Stimulated activated CD4-positive, alpha-beta T cell treated with anti-CD3 and anti-CD28 coated beads, TNF-alpha, amount 100 ng/mL, for 1 hour (primary cell): ENCODE measurements around the gene RNASE7.

Experiments used
- DNase-seq, 3 donors: peaks; one replicate each; pipeline ENCODE4 v3.0.0-alpha.2; 2020; ENCODE audit warnings: low read depth in 3 of 3, low spot score in 1 of 3

Gene RNASE7

GRCh38 chr14:21042918-21043317 lies 756 bp downstream of the RNASE7 start:
- no peak for DNase-seq

GRCh38 chr14:21043387-21043973 lies 1.3 kb downstream of the RNASE7 start:
- DNase-seq, result no peak

DNA sequence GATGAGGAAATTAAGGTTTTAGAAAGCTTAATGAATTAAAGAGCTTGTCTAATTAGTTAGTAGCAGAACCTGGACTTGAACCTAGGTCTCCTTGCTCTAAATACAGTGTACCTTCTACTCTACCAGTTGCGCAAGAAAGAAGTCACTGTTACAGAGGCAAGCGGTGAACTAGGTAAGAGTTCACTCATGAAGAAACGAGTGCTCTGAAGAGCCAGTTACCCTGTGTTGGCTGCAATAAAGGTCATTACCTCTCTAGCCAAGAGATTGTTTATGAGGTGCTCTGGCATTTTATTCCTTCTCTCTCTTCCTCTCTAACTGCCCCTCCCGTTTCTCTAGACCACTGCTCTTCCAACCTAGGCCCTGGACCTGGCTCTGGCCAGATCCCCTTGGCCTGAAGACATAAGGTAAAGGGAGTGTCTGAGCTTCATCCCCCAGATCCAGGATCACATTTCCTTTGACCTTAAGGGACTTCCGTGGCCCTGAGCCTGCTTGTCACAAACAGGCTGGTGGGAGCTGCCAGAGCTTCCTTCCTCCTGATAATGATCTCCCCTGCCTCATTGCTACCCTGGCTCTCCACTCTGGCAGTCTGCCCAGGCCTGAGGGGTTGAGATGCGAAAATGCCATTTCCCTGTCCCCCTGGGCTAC lies 1.9 kb downstream of the RNASE7 start:
- DNase-seq, result no peak

DNA sequence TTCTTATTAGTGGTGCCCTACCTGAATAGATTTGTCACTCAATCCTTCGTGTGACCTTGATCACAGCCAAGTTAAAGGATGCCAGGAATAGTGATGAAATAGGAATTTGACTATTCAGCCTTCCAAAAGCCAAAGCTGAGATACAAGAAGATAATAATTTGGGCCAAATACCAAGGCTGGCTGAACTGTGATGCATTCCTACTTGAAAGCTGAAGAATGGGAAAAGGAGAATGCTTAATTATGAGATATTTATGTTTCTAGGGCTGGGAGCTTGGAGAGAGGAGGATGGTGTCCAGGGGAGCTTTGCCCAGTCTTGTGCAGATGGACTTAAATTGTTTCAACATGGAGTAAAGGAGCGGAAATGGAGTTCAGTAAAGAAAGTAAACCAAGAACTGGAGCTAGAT lies 5.2 kb downstream of the RNASE7 start:
- no peak for DNase-seq

GRCh38 chr14:21048638-21049037 lies 6.5 kb downstream of the RNASE7 start:
- DNase-seq, result no peak

- DNase-seq, result no peak
Observed at GRCh38 chr14:21049271-21049673, 7.1 kb downstream of the RNASE7 start.

- no peak for DNase-seq
Observed at GRCh38 chr14:21050597-21050996, 8.4 kb downstream of the RNASE7 start.

DNA sequence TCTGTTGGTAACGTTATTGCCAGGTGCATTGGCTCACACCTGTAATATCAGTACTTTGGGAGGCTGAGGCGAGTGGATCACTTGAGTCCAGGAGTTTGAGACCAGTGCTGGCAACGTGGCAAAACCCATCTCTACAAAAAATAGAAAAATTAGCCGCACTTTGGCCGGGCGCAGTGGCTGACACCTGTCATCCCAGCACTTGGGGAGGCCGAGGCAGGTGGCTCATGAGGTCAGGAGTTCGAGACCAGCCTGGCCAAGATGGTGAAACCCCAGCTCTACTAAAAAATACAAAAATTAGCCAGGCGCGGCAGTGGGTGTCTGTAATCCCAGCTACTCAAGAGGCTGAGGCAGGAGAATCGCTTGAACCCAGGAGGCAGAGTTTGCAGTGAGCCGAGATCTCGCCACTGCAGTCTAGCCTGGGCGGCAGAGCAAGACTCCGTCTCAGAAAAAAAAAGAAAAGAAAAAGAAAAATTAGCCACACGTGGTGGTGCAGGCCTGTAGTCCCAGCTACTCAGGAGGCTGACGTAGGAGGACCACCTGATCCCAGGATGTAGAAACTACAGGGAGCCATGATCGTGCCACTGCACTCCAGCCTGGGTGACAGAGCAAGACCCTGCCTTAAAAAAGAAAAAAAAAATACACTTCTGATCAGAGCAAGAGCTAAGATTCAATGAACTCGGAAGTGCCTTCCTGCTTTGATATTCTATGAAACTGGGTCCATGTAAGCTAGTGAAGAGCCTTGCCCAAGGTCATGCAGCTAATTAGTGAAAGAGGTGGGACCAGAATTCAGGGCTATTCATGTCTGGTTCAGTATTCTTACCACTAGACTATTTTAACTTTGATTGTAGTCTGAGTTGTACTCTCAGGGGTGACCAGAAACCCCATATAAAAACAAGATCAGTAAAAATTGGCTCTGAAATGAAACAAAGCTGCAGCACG lies 11.3 kb downstream of the RNASE7 start:
- DNase-seq, result no peak

- no peak for DNase-seq
Observed at GRCh38 chr14:21054123-21054767, 12.1 kb downstream of the RNASE7 start.

GRCh38 chr14:21054768-21055145 lies 12.6 kb downstream of the RNASE7 start:
- DNase-seq, result no peak

DNA sequence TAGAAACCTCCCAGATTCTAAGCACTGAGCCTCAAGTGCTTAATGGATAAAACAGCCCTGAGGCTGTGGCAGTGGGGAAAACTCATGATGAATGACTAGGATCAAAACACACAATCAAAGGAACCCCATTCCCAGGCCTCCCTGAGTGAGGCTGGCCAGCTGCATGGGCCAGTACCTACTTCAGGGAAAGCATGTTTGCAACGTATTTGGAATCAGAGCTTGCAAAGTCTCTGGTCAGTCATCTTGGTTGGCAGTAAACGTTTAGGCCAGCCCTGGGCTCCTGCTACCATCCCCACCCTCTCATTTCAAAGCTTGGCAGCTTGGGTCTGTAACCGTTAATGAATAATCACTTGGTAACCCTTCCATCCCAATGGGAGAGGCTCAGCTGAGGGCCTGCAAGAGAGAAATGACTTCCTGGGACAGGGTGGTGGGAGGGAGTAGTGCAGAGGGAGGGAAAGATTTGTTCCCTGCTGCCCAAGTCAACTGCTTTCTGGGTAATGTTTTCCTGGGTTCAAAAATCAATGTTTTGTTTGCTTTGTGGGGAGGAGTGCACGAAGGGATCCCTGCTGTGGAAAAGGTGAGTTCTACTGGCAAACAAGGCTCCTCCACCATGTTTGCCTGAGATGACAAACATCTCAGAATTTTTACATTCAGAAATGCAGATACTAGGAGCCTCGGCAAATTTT lies 13.4 kb downstream of the RNASE7 start:
- no peak for DNase-seq

DNA sequence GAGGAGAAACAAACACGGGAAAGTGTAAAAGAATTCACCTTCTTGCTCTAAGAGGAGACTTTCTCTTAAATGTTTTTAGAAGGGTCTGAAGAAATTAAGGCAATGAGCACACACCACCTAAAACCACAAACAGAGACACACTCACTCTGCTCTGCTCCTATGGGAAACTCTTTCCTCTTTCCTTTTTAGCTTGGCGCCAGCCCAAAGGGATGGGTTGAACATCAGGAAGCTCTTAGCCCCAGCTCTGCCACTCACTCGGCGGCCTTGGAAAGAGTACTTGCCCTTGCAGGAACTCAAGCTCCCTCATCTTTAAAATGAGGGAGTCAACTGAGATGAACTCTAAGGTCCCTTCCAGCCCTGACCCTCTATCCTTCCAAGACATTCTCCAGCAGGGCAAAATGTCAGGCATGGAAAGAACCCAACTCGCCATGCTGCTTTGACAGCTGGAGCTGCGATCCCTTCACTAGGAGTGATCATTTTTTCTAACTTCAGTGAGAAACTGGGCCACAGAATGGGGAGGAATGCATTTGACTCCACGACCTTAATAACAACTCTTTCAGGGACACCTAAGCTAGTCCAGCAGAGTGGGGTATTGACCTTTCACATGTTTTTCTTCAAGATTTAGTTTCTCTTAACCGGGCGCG lies 14.5 kb downstream of the RNASE7 start:
- DNase-seq, result no peak

- DNase-seq, result no peak
Observed at GRCh38 chr14:21057803-21058675, 15.9 kb downstream of the RNASE7 start, which contains the start of gene RNASE8. Gene RNASE8, plus strand, starts transcription at chr14:21057822. Its CDS starts 71 bp downstream, at chr14:21057893.

- DNase-seq, result no peak
Observed at GRCh38 chr14:21058903-21059302, 16.7 kb downstream of the RNASE7 start.

DNA sequence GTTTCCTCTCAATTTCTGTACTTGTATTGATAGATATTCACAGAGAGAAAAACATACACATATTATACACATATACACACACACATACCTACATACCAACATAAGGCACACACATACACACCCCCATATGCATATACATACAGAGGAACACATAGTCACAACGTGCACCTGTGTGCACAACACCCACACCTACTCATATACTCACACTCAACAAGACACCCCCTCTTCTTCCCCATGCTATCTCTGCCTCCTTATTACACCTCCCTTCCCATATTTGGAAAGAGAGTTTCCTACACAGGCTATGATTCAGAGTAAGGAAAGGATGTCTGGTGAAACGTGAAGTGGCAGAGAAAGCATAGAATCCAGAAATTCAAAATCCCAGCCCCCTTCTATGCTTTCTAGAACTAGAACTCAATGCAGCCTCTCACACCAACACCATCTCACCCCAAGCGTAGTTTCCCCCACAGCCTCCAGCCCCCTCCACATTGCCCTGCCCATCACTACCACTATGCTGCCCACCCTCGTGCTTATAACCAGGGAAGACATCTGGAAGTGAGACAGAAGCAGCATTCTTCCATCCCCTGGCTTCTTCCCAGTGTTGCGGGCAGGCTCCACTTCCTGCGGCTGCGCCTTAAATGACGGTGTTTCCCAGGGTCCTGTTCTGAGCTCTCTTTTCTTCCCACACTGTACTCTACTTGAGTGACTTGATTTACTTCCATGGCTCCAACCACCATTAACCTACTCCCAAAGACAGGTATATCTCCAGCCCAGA lies 17.9 kb downstream of the RNASE7 start:
- DNase-seq, result no peak

- no peak for DNase-seq
Observed at GRCh38 chr14:21060614-21061346, 18.6 kb downstream of the RNASE7 start.

GRCh38 chr14:21061347-21061668 lies 19.1 kb downstream of the RNASE7 start:
- DNase-seq, result no peak

GRCh38 chr14:21063479-21063878 lies 21.3 kb downstream of the RNASE7 start:
- no peak for DNase-seq
